DOHH2 (cell line): ENCODE data around the gene HEXIM2.

Experiments
- EZH2phosphoT487 ChIP-seq: fragments of 200-600 bp; sonication (generic); IDR thresholded peaks from 2 replicates; pipeline ENCODE4 v1.6.1; 2017; ENCODE audit warnings: borderline replicate concordance, mild to moderate bottlenecking, antibody characterized with exemption, low read length, moderate library complexity, mixed read lengths
- TF ChIP-seq, protein P1 (sequence below): fragments of 200-600 bp; sonication (generic); IDR thresholded peaks from one replicate; pipeline ENCODE4 v1.5.1; 2014; ENCODE audit warnings: antibody characterized with exemption, mild to moderate bottlenecking, low read depth, low read length; ENCODE audit not compliant: poor library complexity, severe bottlenecking

DNA sequence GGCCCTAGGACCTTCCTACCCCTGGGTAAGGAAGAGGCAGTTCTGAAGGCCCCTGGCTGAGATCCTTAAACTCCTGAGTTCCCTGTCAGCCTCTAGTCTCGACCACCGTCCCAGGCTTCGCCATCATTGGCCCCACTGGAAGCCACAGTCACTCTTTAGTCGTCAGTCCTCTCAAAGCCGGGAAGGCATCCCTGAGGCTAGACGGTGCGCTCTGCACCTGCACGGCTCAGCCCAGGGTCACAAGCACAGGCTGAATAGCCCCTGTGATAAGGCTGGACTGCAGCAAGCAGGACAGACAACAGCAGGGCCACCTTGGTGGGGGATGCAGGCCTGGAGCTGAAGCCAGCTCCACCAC lies 16.7 kb upstream of the HEXIM2 start:
- TF ChIP-seq EZH2phosphoT487: no peak
- TF ChIP-seq, protein P1, sequence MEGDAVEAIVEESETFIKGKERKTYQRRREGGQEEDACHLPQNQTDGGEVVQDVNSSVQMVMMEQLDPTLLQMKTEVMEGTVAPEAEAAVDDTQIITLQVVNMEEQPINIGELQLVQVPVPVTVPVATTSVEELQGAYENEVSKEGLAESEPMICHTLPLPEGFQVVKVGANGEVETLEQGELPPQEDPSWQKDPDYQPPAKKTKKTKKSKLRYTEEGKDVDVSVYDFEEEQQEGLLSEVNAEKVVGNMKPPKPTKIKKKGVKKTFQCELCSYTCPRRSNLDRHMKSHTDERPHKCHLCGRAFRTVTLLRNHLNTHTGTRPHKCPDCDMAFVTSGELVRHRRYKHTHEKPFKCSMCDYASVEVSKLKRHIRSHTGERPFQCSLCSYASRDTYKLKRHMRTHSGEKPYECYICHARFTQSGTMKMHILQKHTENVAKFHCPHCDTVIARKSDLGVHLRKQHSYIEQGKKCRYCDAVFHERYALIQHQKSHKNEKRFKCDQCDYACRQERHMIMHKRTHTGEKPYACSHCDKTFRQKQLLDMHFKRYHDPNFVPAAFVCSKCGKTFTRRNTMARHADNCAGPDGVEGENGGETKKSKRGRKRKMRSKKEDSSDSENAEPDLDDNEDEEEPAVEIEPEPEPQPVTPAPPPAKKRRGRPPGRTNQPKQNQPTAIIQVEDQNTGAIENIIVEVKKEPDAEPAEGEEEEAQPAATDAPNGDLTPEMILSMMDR: no peak
